SU-DHL-6 (cell line): ENCODE data around the gene HMGCL.

Experiments
- EZH2phosphoT487 ChIP-seq: fragments of 200-600 bp; sonication (generic), shearing (Covaris generic); conservative IDR thresholded peaks from 2 replicates; pipeline ENCODE4 v1.6.1; 2018; ENCODE audit warnings: mild to moderate bottlenecking, antibody characterized with exemption, low read length, moderate library complexity, mixed read lengths
- TF ChIP-seq, protein P1 (sequence below): fragments of 200-600 bp; sonication (generic); IDR thresholded peaks from one replicate; pipeline ENCODE4 v1.5.1; 2017; ENCODE audit warnings: antibody characterized with exemption, mild to moderate bottlenecking, low read length, moderate library complexity; ENCODE audit not compliant: insufficient read depth, poor library complexity, severe bottlenecking

DNA sequence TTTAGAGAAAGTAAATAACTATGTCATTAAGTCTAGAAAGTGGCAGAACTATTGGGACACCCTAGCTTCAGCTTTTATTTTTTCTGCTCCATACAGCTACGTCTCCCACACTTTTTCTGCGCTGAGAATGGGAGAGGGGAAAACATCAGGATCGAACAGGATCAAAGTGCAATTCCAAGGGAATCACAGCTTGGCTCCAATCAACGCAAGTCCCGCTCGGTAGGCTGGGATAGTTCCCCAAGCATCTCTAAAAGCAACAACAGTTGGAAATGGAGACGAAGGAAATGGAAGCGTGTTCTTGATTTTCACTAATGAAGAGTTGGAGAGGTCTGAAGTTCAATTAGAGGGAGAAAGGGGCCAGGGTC, 536 bp downstream of the HMGCL start:
- TF ChIP-seq, protein P1, sequence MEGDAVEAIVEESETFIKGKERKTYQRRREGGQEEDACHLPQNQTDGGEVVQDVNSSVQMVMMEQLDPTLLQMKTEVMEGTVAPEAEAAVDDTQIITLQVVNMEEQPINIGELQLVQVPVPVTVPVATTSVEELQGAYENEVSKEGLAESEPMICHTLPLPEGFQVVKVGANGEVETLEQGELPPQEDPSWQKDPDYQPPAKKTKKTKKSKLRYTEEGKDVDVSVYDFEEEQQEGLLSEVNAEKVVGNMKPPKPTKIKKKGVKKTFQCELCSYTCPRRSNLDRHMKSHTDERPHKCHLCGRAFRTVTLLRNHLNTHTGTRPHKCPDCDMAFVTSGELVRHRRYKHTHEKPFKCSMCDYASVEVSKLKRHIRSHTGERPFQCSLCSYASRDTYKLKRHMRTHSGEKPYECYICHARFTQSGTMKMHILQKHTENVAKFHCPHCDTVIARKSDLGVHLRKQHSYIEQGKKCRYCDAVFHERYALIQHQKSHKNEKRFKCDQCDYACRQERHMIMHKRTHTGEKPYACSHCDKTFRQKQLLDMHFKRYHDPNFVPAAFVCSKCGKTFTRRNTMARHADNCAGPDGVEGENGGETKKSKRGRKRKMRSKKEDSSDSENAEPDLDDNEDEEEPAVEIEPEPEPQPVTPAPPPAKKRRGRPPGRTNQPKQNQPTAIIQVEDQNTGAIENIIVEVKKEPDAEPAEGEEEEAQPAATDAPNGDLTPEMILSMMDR: no peak
- no peak for TF ChIP-seq EZH2phosphoT487
